Measurements from ENCODE around the gene FRMD1.

FRMD1 gene

GRCh38 chr6:168053957-168054471, 25.0 kb downstream of the FRMD1 start:
- ATAC-seq (replicated peaks) (no peak), DNase-seq (no peak)
- Mint-ChIP-seq H3K27me3 (no peaks in the 10 kb centered on the region), H3K36me3 (no peaks in the 10 kb centered on the region), H3K9me3 (no peaks in the 10 kb centered on the region), H3K27ac (no peak overlapping the region), H3K4me1 (no peaks in the 10 kb centered on the region), H3K4me3 (no peak overlapping the region)

DNA sequence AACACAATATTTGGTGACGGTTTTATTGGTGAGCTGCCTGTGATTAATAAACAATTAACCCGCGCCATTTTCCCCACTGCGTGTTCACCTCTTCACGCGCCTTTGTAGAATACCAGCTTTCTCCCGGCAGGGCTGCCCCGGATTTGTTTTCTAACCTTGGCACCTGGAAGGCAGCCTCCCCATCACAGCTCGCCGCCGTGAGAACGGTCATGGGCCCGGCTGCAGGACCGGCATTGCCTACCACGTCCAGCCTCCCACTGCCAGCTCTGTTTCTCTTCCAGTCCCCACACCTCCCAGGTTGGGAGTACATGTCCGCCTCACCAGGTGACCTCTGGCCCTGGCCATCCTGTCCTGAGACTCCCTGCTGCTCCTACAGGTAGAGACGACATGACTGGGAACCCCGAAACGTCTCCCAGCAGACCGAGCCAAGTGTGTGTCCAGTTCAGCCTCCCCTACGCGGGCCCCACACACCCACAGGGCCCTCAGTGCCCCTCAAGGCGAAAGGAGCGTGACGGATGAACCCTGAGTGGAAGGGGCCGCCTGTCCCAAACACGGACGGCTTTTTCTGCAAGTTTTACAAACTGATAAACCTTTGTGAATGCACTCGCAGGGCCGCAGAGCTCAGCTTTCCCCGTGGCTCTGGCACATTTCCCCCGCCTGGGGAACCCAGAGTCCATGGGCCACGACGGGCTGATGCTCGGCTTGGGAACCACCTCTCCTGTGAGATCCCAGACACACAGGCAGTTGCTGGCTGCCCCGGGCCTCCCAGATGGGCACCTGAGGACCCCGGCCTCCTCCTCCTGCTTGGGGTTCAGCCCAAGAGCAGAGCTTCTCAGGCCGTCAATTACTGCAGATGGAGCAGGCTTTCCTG, 25.7 kb downstream of the FRMD1 start:
- Mint-ChIP-seq H3K4me1 (no peaks in the 10 kb centered on the region), H3K27ac (no peak overlapping the region), H3K4me3 (no peak overlapping the region), H3K36me3 (no peaks in the 10 kb centered on the region), H3K27me3 (no peaks in the 10 kb centered on the region), H3K9me3 (no peaks in the 10 kb centered on the region)
- DNase-seq (no peak), ATAC-seq (replicated peaks) (no peak)

DNA sequence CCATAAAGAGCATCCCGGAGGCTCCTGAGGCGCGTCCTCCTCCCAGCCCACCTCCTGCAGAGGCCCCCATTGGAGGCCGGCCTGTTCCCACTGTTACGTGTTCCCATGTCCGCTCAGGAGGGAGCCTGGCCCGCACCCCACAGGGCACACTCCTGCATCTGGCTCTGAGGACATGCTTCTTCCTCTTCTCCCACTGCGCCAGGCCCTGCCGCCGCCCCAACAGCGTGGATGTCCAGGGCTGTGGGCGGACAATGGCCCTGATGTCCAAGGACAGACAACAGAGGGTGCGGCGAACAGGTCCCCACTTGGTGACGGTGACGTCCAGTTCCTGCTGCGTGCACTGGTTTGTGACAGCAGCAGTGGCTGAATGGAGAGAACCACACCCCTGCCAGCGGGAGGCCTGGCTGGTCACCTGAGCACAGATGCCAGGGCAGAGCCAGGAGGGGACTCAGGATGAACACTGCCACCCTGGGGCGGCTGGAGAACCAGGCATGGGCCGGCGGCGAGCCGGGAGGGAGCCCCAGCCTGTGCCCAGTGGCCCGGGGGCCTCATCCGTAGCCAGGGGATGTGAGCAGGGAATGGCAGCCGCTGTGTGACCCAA, 26.6 kb downstream of the FRMD1 start:
- Mint-ChIP-seq H3K4me1 (no peaks in the 10 kb centered on the region), H3K36me3 (no peaks in the 10 kb centered on the region), H3K9me3 (no peaks in the 10 kb centered on the region), H3K27me3 (no peaks in the 10 kb centered on the region), H3K4me3 (no peak overlapping the region), H3K27ac (no peak overlapping the region)
- ATAC-seq (replicated peaks) (no peak), DNase-seq (no peak)

DNA sequence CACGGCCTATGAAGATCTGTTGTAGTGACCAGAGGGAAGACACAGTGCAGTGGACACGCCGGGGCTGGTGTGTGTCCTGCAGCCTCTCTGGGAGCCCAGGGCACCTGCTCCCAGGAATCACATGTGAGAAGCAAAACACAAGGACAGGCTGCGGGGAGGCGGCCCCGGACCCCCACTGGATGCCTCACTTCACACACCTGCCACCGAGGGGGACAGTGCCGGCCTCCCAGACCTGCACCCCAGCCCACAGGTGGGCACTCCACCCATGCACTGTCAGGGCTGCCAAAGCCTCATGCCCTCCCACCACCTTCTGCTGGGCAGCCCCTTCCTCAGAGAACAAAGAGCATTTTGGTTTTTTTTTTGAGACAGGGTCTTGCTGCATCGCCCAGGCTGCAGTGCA, 27.4 kb downstream of the FRMD1 start:
- no peak for ATAC-seq (replicated peaks)
- no peaks in the 10 kb centered on the region for H3K9me3 Mint-ChIP-seq
- no peak for DNase-seq
- no peak overlapping the region for H3K4me3 Mint-ChIP-seq
- H3K27ac Mint-ChIP-seq = no peak overlapping the region
- H3K36me3 Mint-ChIP-seq = no peaks in the 10 kb centered on the region
- H3K4me1 Mint-ChIP-seq = no peaks in the 10 kb centered on the region
- H3K27me3 Mint-ChIP-seq = no peaks in the 10 kb centered on the region

DNA sequence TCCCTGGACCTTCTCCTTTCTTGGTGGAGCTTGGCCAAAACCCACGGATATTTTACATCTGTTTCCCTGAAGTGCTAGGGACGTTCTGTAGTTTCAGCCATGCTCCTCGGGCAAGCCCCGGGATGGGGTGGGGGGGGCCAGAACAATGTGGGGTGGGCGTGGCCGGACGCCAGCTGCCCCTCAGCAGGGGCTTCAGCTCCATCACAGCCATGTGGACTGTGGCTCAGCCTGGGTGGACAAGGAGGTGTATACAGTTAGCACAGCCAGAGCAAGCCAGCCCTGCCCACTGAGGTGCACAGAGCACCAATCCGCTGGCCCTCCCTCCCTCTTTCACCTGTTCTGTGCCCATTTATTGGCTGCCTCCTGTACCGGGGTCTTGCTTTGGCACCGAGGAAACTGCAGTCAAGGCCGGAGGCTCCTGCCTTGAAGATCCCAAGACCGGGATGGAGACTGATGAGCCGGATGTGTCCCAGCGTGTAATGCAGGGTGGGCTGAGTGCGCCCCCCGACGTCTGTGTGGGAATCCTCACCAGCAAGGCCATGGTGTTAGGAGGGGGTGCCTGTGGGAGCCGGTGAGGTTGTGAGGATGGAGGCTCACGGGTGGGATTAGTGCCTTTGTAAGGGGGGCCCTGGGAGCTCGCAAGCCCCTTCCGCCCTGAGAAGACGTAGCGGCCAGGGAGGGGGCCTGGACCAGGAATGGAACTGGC, 28.0 kb downstream of the FRMD1 start:
- H3K27me3 Mint-ChIP-seq = no peaks in the 10 kb centered on the region
- no peaks in the 10 kb centered on the region for H3K4me1 Mint-ChIP-seq
- no peaks in the 10 kb centered on the region for H3K36me3 Mint-ChIP-seq
- no peak overlapping the region for H3K27ac Mint-ChIP-seq
- no peak overlapping the region for H3K4me3 Mint-ChIP-seq
- no peak for DNase-seq
- no peak for ATAC-seq (replicated peaks)
- H3K9me3 Mint-ChIP-seq = no peaks in the 10 kb centered on the region

DNA sequence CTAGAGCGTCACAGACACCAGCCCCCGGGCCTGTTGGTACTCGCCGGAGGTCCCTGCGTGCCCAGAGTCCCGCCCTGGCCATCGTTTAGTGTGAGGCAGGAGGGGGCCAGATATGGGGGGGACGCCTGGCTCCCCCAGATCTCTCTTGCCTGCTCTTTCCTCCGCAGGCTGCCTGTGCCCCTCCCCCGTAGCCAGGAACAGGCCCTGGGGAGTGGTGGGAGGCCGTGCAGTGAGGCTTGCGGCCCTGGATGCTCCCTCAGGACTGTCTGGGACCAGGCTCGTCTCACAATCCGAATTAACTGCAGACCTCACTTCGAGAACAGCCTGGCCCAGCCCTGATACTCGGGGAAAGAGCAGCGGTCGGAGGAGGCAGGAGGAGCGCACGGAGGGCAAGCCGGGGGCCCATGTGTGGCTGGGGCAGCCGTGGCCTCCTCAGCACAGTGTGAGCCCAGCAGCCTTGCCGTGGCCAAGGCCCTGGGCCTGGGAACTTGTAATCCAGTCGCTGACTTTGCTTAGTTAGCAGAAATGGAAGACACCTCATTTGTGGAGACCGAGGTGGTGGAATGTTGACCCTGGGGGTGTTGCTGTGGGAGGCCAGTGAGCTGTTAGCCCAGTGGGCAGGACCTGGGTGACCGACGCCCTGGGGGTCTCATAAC, 28.7 kb downstream of the FRMD1 start:
- Mint-ChIP-seq H3K9me3 (no peaks in the 10 kb centered on the region), H3K4me3 (no peak overlapping the region), H3K36me3 (no peaks in the 10 kb centered on the region), H3K27ac (no peak overlapping the region), H3K27me3 (no peaks in the 10 kb centered on the region), H3K4me1 (no peaks in the 10 kb centered on the region)
- ATAC-seq (replicated peaks) (no peak), DNase-seq (no peak)

DNA sequence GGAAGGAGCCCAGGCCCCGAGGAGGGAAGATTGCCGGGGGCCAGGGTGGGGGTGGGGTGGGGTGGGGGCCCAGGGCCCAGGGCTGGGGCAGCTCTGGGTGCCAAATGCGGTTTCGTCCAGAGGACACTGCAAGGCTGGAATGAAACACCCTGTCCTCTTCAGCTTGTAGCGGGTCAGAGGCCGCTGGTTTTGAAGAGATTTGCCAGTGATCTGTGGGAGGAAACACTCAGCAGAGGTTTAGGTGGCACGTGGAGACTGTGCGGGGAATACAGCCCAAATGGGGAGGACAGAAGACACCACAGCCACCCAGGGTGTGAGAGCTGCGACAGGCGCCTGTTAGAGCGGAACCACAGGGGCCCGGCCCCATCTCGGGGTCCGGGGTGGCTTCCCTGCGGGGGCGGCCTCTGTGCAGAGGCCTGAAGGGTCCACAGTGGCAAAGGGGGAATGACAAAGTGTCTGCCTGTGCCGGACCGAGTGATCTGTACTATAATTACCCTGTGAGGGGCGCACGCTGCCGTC, 29.2 kb downstream of the FRMD1 start:
- Mint-ChIP-seq H3K9me3 (no peaks in the 10 kb centered on the region), H3K4me1 (no peaks in the 10 kb centered on the region), H3K36me3 (no peaks in the 10 kb centered on the region), H3K4me3 (no peak overlapping the region), H3K27ac (no peak overlapping the region), H3K27me3 (no peaks in the 10 kb centered on the region)
- no peak for ATAC-seq (replicated peaks)
- no peak for DNase-seq

GRCh38 chr6:168049277-168049676, 29.7 kb downstream of the FRMD1 start:
- Mint-ChIP-seq H3K4me1 (no peaks in the 10 kb centered on the region), H3K4me3 (no peak overlapping the region), H3K36me3 (no peaks in the 10 kb centered on the region), H3K27ac (no peak overlapping the region), H3K27me3 (no peaks in the 10 kb centered on the region), H3K9me3 (no peaks in the 10 kb centered on the region)
- ATAC-seq (replicated peaks) = no peak
- no peak for DNase-seq

DNA sequence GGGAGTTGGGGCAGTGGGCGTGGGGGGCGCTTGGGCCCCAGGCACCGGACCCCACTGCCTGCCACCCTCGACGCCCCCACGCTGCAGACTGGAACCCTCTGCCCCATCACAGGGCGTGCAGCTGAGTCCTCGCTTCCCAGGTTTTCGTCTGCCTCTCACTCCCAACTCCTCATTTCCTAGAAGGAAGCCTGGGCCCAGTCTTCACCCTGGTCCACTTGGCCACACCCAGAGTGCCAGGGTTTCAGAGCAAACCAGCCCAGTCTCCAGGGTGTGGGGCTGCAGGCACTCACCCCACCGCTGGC, 30.3 kb downstream of the FRMD1 start:
- Mint-ChIP-seq H3K4me1 (no peaks in the 10 kb centered on the region), H3K4me3 (no peak overlapping the region), H3K27me3 (no peaks in the 10 kb centered on the region), H3K36me3 (no peaks in the 10 kb centered on the region), H3K27ac (no peak overlapping the region), H3K9me3 (no peaks in the 10 kb centered on the region)
- ATAC-seq (replicated peaks) (no peak), DNase-seq (no peak)

DNA sequence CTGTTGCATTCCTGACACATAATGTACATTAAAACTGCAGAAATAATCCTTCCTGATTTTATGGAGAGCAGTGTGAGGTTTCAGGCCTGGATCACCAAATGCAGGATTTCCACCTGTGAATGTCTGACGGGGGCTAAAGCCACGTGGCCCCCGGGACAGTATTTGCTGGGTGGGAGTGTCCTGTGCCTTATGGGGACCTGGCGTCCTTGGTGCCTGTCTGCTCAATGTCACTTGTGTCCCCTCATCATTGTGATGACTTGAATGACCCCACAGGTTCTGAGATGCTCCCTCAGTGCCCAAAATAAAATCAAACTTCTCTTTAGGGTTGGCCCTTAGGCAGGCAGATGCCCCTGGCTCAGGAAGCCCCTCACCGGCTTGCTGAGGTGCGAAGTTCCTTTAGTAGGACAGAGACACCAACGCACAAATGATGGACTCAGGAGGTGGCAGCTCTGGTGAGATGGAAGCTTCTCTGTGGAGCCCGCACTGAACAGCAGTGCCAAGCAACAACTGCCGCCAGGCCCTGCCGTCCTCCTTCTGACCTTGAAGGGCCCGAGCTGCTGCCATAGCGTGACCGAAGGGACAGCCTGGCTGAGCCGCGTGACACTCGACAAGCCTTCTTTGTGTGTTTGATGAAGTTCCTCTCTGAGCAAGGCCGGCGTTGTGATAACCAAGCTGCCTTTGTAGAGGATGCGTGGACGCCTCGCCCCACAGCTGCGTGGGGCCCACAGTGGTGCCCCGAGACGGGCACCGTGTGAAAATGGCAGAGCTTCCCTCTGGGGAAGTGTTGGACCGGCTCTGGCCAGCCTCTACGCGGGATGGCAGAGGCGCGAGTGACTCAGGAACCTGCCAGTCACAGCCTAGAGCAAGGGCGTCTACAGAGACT, 30.9 kb downstream of the FRMD1 start:
- no peaks in the 10 kb centered on the region for H3K4me1 Mint-ChIP-seq
- ATAC-seq (replicated peaks) (no peak), DNase-seq (no peak)
- no peaks in the 10 kb centered on the region for H3K36me3 Mint-ChIP-seq
- H3K4me3 Mint-ChIP-seq = no peak overlapping the region
- H3K9me3 Mint-ChIP-seq = no peaks in the 10 kb centered on the region
- H3K27ac Mint-ChIP-seq = no peak overlapping the region
- no peaks in the 10 kb centered on the region for H3K27me3 Mint-ChIP-seq

DNA sequence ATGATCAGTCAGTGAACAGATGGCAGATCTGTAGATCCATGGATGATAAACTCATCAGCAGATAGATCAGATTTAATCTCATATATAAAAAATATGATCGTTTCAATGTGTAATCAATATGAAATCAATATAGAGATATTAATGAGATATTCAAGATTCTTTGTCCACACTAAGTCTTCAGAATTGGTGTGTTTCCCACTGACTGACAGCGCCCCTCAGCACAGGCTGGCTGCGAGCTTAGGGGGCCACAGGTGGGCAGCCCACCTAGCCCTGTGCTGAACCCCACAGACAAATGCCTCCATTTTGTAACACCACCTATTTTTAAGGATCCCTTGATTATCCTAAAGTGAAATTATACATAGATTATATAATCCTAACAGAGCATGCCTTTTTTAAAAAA, 32.3 kb downstream of the FRMD1 start:
- H3K9me3 Mint-ChIP-seq = peaks cover 3 to 7% of the 10 kb centered on the region in 2 donors
- ATAC-seq (replicated peaks) = no peak
- no peaks in the 10 kb centered on the region for H3K27me3 Mint-ChIP-seq
- no peaks in the 10 kb centered on the region for H3K4me1 Mint-ChIP-seq
- no peak for DNase-seq
- no peak overlapping the region for H3K27ac Mint-ChIP-seq
- no peak overlapping the region for H3K4me3 Mint-ChIP-seq
- no peaks in the 10 kb centered on the region for H3K36me3 Mint-ChIP-seq

GRCh38 chr6:168045706-168046620, 33.0 kb downstream of the FRMD1 start:
- no peak overlapping the region for H3K27ac Mint-ChIP-seq

More at GRCh38 chr6:168045706-168046620, 33.0 kb downstream of the FRMD1 start:
- peaks cover 7 to 8% of the 10 kb centered on the region in 2 donors for H3K9me3 Mint-ChIP-seq
- H3K27me3 Mint-ChIP-seq = no peaks in the 10 kb centered on the region
- ATAC-seq (replicated peaks) (no peak), DNase-seq (no peak)
- H3K4me3 Mint-ChIP-seq = no peak overlapping the region
- no peaks in the 10 kb centered on the region for H3K36me3 Mint-ChIP-seq
- no peaks in the 10 kb centered on the region for H3K4me1 Mint-ChIP-seq
